ENCODE measurements around the gene KIFC1. TPM values are rescaled to one million over a fixed set of nuclear protein-coding genes. Genes with fewer than 3 reads are reported as not detected.

The KIFC1 gene
- total RNA-seq, 1 experiment from 2014 or later = 65.3 TPM

DNA sequence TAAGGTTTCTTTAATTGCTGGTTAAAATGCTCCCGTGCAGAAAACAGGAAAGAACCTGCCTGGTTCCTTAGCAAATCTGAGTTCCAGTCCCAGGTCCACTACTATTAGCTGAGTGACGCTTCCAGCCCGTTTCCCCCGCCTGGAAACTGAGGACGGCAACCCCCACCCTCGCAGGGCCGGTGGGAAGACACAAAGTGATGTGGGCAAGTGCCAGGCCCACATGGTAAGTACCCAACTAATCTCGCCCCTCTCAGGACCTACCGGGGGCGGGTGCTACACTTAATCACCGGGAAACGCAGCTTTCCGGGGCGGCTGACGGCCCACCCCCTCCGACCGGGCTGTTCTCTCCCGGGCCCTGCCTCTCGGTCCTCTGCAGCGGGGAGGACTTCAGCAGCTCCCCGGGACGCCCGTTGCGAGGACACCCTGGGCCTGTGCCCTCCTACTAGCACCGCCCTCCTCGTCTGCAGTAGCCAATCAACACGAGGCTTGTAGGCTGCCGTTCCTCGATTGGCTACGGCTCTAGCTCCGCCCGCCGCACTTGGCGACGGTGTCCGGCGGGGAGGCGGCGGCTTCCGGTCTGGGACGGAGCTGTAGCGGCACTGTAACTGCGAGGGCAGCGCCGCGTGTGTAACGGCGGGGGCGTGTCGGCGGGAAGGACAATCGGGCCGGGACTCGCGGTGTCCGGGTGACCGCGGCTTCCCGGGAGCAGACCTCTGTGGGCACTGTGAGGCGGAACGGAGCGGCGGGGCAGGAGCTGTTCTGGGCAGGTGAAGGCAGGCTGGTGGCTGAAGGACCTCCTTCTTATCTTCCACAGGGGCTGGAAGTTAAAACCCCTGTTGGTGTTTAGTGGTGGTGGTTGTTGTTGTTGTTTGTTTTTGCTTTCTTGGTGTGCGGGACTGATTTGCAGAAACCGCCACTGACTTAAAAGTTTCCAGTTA is 62.7 kb downstream of the KIFC1 start, which contains the start of gene ZBTB9:
Gene ZBTB9, plus strand, starts transcription at position 568 of the 938 bp plus-strand sequence. CDS start 525 bp downstream, outside the sequence.
- H3K27ac Mint-ChIP-seq (ENCODE audit: unreplicated experiment) = peak within 1 kb of the TSS; percentile 80
- TF ChIP-seq, protein P1, sequence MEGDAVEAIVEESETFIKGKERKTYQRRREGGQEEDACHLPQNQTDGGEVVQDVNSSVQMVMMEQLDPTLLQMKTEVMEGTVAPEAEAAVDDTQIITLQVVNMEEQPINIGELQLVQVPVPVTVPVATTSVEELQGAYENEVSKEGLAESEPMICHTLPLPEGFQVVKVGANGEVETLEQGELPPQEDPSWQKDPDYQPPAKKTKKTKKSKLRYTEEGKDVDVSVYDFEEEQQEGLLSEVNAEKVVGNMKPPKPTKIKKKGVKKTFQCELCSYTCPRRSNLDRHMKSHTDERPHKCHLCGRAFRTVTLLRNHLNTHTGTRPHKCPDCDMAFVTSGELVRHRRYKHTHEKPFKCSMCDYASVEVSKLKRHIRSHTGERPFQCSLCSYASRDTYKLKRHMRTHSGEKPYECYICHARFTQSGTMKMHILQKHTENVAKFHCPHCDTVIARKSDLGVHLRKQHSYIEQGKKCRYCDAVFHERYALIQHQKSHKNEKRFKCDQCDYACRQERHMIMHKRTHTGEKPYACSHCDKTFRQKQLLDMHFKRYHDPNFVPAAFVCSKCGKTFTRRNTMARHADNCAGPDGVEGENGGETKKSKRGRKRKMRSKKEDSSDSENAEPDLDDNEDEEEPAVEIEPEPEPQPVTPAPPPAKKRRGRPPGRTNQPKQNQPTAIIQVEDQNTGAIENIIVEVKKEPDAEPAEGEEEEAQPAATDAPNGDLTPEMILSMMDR (IDR thresholded peaks at IDR 0.05; ENCODE audit: insufficient read depth in 1 of 2, low read depth in 1 of 2, low read length in 1 of 2, severe bottlenecking in 1 of 2, unreplicated experiment in 1 of 2) = no peak
- intact Hi-C loops (cut with micrococcal nuclease; ENCODE audit: unreplicated experiment) = loop anchor here (2.0 kb wide), 1 partner anchor 25 kb away; no protein-coding TSS in a partner anchor
- Histone ChIP-seq H3K36me3 (ENCODE audit: control insufficient read depth, insufficient read depth, low read length) (no peaks in the 10 kb centered on the region; the same call in 1 of the 2 replicates), H3K4me1 (no peaks in the 10 kb centered on the region), H3K27me3 (replicated peaks; ENCODE audit: control insufficient read depth, insufficient read depth, low read length) (no peaks in the 10 kb centered on the region), H3K4me3 (ENCODE audit: low read depth, low read length) (peak within 1 kb of the TSS; percentile 79), H3K9me3 (no peaks in the 10 kb centered on the region)
- peaks cover 19% of the 10 kb centered on the region for H3K4me1 Mint-ChIP-seq (ENCODE audit: low read depth, unreplicated experiment)
- POLR2A ChIA-PET = interaction anchor here (0.6 to 1.5 kb wide), 11 partner anchors 21 to 1639 kb away, joined by 3 to 8 read pairs (median 3); partner anchors contain the start of genes HSPA1A, HSPA1L, RPS18 and UQCC2
- H3K27me3 Mint-ChIP-seq (ENCODE audit: insufficient read depth, unreplicated experiment) = no peaks in the 10 kb centered on the region
- H3K36me3 Mint-ChIP-seq (ENCODE audit: insufficient read depth, unreplicated experiment) = peaks cover 13% of the 10 kb centered on the region
- H3K9me3 Mint-ChIP-seq (ENCODE audit: unreplicated experiment) = no peaks in the 10 kb centered on the region
- peak; percentile 96 to 97 for DNase-seq
- TSS peak; percentile 98 for BruUV-seq (replicated peaks)
- H3K4me3 Mint-ChIP-seq (ENCODE audit: unreplicated experiment) = peak within 1 kb of the TSS; percentile 97
- CTCF ChIA-PET = interaction anchor here (0.6 to 1.1 kb wide), 5 partner anchors 15 to 257 kb away, joined by 3 to 5 read pairs (median 3); partner anchors contain the start of gene UQCC2

DNA sequence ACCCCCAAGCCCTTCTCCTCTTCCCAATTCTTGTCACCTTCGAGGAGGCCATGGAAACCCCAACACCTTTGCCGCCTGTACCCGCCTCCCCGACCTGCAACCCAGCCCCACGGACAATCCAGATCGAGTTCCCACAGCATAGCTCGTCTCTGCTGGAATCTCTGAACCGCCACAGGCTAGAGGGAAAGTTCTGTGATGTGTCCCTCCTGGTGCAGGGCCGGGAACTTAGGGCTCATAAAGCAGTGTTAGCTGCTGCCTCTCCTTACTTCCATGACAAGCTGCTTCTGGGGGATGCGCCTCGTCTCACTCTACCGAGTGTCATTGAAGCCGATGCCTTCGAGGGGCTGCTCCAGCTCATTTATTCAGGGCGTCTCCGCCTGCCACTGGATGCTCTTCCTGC is 63.4 kb downstream of the KIFC1 start:
- peaks cover 19% of the 10 kb centered on the region for H3K4me1 Mint-ChIP-seq (ENCODE audit: low read depth, unreplicated experiment)
- H3K9me3 Mint-ChIP-seq (ENCODE audit: unreplicated experiment) = no peaks in the 10 kb centered on the region
- Histone ChIP-seq H3K36me3 (ENCODE audit: control insufficient read depth, insufficient read depth, low read length) (no peaks in the 10 kb centered on the region; the same call in 1 of the 2 replicates), H3K27me3 (replicated peaks; ENCODE audit: control insufficient read depth, insufficient read depth, low read length) (no peaks in the 10 kb centered on the region), H3K4me1 (no peaks in the 10 kb centered on the region), H3K9me3 (no peaks in the 10 kb centered on the region), H3K4me3 (ENCODE audit: low read depth, low read length) (peak overlapping the region; percentile 79)
- ChIA-PET POLR2A (interaction anchor here (0.6 to 1.4 kb wide), 6 partner anchors 29 to 1640 kb away, joined by 3 to 8 read pairs (median 4); partner anchors contain the start of genes HSPA1A, HSPA1L, RPS18 and UQCC2), CTCF (interaction anchor here (0.6 to 1.1 kb wide), 3 partner anchors 35 to 256 kb away, joined by 3 to 5 read pairs (median 3); partner anchors contain the start of gene UQCC2)
- no TSS peak for BruUV-seq (replicated peaks)
- H3K4me3 Mint-ChIP-seq (ENCODE audit: unreplicated experiment) = peak overlapping the region; percentile 97
- peaks cover 13% of the 10 kb centered on the region for H3K36me3 Mint-ChIP-seq (ENCODE audit: insufficient read depth, unreplicated experiment)
- H3K27ac Mint-ChIP-seq (ENCODE audit: unreplicated experiment) = peak overlapping the region; percentile 80
- DNase-seq = no peak
- TF ChIP-seq, protein P1 (IDR thresholded peaks at IDR 0.05; ENCODE audit: insufficient read depth in 1 of 2, low read depth in 1 of 2, low read length in 1 of 2, severe bottlenecking in 1 of 2, unreplicated experiment in 1 of 2) = no peak
- H3K27me3 Mint-ChIP-seq (ENCODE audit: insufficient read depth, unreplicated experiment) = no peaks in the 10 kb centered on the region
- intact Hi-C loops (cut with micrococcal nuclease; ENCODE audit: unreplicated experiment) = loop anchor here (2.0 kb wide), 1 partner anchor 26 kb away; no protein-coding TSS in a partner anchor

DNA sequence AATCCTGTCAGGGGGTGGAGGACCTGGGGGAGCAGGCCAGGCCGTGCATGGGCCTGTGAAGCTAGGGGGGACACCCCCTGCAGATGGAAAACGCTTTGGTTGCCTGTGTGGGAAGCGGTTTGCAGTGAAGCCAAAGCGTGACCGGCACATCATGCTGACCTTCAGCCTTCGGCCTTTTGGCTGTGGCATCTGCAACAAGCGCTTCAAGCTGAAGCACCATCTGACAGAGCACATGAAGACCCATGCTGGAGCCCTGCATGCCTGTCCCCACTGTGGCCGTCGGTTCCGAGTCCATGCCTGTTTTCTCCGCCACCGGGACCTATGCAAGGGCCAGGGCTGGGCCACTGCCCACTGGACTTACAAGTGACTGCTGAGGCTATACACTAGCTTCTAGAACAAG is 64.5 kb downstream of the KIFC1 start:
- H3K4me1 Mint-ChIP-seq (ENCODE audit: low read depth, unreplicated experiment) = peaks cover 19% of the 10 kb centered on the region
- no peak for DNase-seq
- intact Hi-C loops (cut with micrococcal nuclease; ENCODE audit: unreplicated experiment) = no loop called here
- H3K4me1 ChIP-seq = no peaks in the 10 kb centered on the region
- BruUV-seq (replicated peaks) = no TSS peak
- ChIA-PET CTCF (no interaction called here), POLR2A (no interaction called here)
- H3K4me3 Mint-ChIP-seq (ENCODE audit: unreplicated experiment) = no peak overlapping the region
- peaks cover 13% of the 10 kb centered on the region for H3K36me3 Mint-ChIP-seq (ENCODE audit: insufficient read depth, unreplicated experiment)
- no peaks in the 10 kb centered on the region for H3K27me3 ChIP-seq (replicated peaks; ENCODE audit: control insufficient read depth, insufficient read depth, low read length)
- H3K36me3 ChIP-seq (ENCODE audit: control insufficient read depth, insufficient read depth, low read length) = no peaks in the 10 kb centered on the region; the same call in 1 of the 2 replicates
- H3K27ac Mint-ChIP-seq (ENCODE audit: unreplicated experiment) = no peak overlapping the region
- no peaks in the 10 kb centered on the region for H3K9me3 Mint-ChIP-seq (ENCODE audit: unreplicated experiment)
- H3K4me3 ChIP-seq (ENCODE audit: low read depth, low read length) = no peak overlapping the region
- TF ChIP-seq, protein P1 (IDR thresholded peaks at IDR 0.05; ENCODE audit: insufficient read depth in 1 of 2, low read depth in 1 of 2, low read length in 1 of 2, severe bottlenecking in 1 of 2, unreplicated experiment in 1 of 2) = no peak
- H3K27me3 Mint-ChIP-seq (ENCODE audit: insufficient read depth, unreplicated experiment) = no peaks in the 10 kb centered on the region
- no peaks in the 10 kb centered on the region for H3K9me3 ChIP-seq
